Measurements from ENCODE around the gene MCF2L.

MCF2L gene

GRCh38 chr13:112968910-112969691 is at the start of gene MCF2L:
TSS of gene MCF2L (plus strand) at chr13:112969214. CDS start at chr13:112969380, 166 bp downstream.
- peak; percentile 74 for DNase-seq

GRCh38 chr13:112923962-112924361 is 45.1 kb upstream of the MCF2L start:
- DNase-seq = no peak

GRCh38 chr13:112924365-112924764 is 44.6 kb upstream of the MCF2L start:
- no peak for DNase-seq

GRCh38 chr13:112926003-112926402 is 43.0 kb upstream of the MCF2L start:
- DNase-seq = no peak

- no peak for DNase-seq
Observed at GRCh38 chr13:112926993-112927392, 42.0 kb upstream of the MCF2L start.

- no peak for DNase-seq
Observed at GRCh38 chr13:112928020-112928971, 40.7 kb upstream of the MCF2L start.

GRCh38 chr13:112928972-112929782 is 39.8 kb upstream of the MCF2L start:
- peak; percentile 82 for DNase-seq

GRCh38 chr13:112929783-112930055 is 39.3 kb upstream of the MCF2L start:
- DNase-seq = no peak

- no peak for DNase-seq
Observed at GRCh38 chr13:112930192-112930591, 38.8 kb upstream of the MCF2L start.

GRCh38 chr13:112931028-112931934 is 37.7 kb upstream of the MCF2L start:
- peak; percentile 87 for DNase-seq

GRCh38 chr13:112932971-112933370 is 36.0 kb upstream of the MCF2L start:
- DNase-seq = no peak

GRCh38 chr13:112933649-112934048 is 35.4 kb upstream of the MCF2L start:
- DNase-seq = no peak

- no peak for DNase-seq
Observed at GRCh38 chr13:112934078-112934477, 34.9 kb upstream of the MCF2L start.

- no peak for DNase-seq
Observed at GRCh38 chr13:112938680-112939079, 30.3 kb upstream of the MCF2L start.

GRCh38 chr13:112940236-112940635 is 28.8 kb upstream of the MCF2L start:
- DNase-seq = peak; percentile 47

GRCh38 chr13:112941349-112941748 is 27.7 kb upstream of the MCF2L start:
- peak; percentile 32 for DNase-seq

- peak; percentile 42 for DNase-seq
Observed at GRCh38 chr13:112941765-112942164, 27.2 kb upstream of the MCF2L start.

- peak; percentile 97 for DNase-seq
Observed at GRCh38 chr13:112942689-112943308, 26.2 kb upstream of the MCF2L start.

- DNase-seq = peak; percentile 25
Observed at GRCh38 chr13:112943309-112944125, 25.5 kb upstream of the MCF2L start.

GRCh38 chr13:112947796-112948195 is 21.2 kb upstream of the MCF2L start:
- DNase-seq = no peak

Data from NCI-H345 (cell line).